SIG-M5 treated with dmso at 0.1 percent for 504 hours (cell line): ENCODE data around the gene ARID5B.

ENCODE experiments used
- DNase-seq: peaks from one replicate; lab custom pipeline; 2025; ENCODE audit not compliant: unreplicated experiment; lab: John Stamatoyannopoulos, UW

The ARID5B gene

GRCh38 chr10:62085821-62086220 is 184.3 kb downstream of the ARID5B start:
- no peak for DNase-seq

- no peak for DNase-seq
Measured at GRCh38 chr10:62087329-62087728, 185.8 kb downstream of the ARID5B start.

- no peak for DNase-seq
Measured at GRCh38 chr10:62088786-62089185, 187.3 kb downstream of the ARID5B start.

GRCh38 chr10:62092301-62093030 is 191.0 kb downstream of the ARID5B start:
- DNase-seq = no peak

- no peak for DNase-seq
Measured at GRCh38 chr10:62093863-62094291, 192.4 kb downstream of the ARID5B start.

- DNase-seq = no peak
Measured at GRCh38 chr10:62095181-62096122, 194.0 kb downstream of the ARID5B start.

- DNase-seq = no peak
Measured at GRCh38 chr10:62096256-62096933, 194.9 kb downstream of the ARID5B start.

GRCh38 chr10:62098278-62099121 is 197.0 kb downstream of the ARID5B start:
- DNase-seq = no peak

- DNase-seq = no peak
Measured at GRCh38 chr10:62099299-62099698, 197.8 kb downstream of the ARID5B start.

- no peak for DNase-seq
Measured at GRCh38 chr10:62103857-62104256, 202.4 kb downstream of the ARID5B start.

GRCh38 chr10:62106929-62107519 is 205.5 kb downstream of the ARID5B start:
- no peak for DNase-seq

- DNase-seq = no peak
Measured at GRCh38 chr10:62108759-62109586, 207.5 kb downstream of the ARID5B start.

- DNase-seq = peak; percentile 80
Measured at GRCh38 chr10:62109587-62110293, 208.2 kb downstream of the ARID5B start.

GRCh38 chr10:62112300-62112699 is 210.8 kb downstream of the ARID5B start:
- DNase-seq = peak; percentile 55

GRCh38 chr10:62112963-62113362 is 211.5 kb downstream of the ARID5B start:
- no peak for DNase-seq

- DNase-seq = no peak
Measured at GRCh38 chr10:62113680-62114079, 212.2 kb downstream of the ARID5B start.

- DNase-seq = no peak
Measured at GRCh38 chr10:62115321-62115720, 213.8 kb downstream of the ARID5B start.

- DNase-seq = no peak
Measured at GRCh38 chr10:62115842-62116241, 214.3 kb downstream of the ARID5B start.

- DNase-seq = no peak
Measured at GRCh38 chr10:62116896-62117295, 215.4 kb downstream of the ARID5B start.
